GM21526 (cell line): ENCODE results near the gene EIF2S3.
"Not testable (repeated sequence)": the region's sequence is repeated elsewhere in the genome, so short reads cannot be mapped to it uniquely, and the experiment has no call there.

Experiments used
- ATAC-seq: cut with Tn5 transposase; IDR thresholded peaks from one replicate; pipeline ENCODE4 v1.9.1; 2021; ENCODE audit warnings: moderate library complexity; ENCODE audit not compliant: unreplicated experiment, low FRiP score

The EIF2S3 gene

GRCh38 chrX:24046060-24046459 lies 8.7 kb upstream of the EIF2S3 start:
- not testable (repeated sequence) for ATAC-seq

- not testable (repeated sequence) for ATAC-seq
Observed at GRCh38 chrX:24049643-24050042, 5.1 kb upstream of the EIF2S3 start.

GRCh38 chrX:24050522-24051318 lies 4.0 kb upstream of the EIF2S3 start:
- not testable (repeated sequence) for ATAC-seq

- peak; percentile 20 for ATAC-seq
Observed at GRCh38 chrX:24055043-24055356, 244 bp downstream of the EIF2S3 start.

GRCh38 chrX:24063488-24063887 lies 8.7 kb downstream of the EIF2S3 start:
- no peak for ATAC-seq

GRCh38 chrX:24069877-24070276 lies 15.1 kb downstream of the EIF2S3 start:
- ATAC-seq = no peak

GRCh38 chrX:24079411-24079810 lies 24.7 kb downstream of the EIF2S3 start:
- ATAC-seq = no peak

- ATAC-seq = not testable (repeated sequence)
Observed at GRCh38 chrX:24080245-24080644, 25.5 kb downstream of the EIF2S3 start.

- no peak for ATAC-seq
Observed at GRCh38 chrX:24080704-24081103, 25.9 kb downstream of the EIF2S3 start.

- ATAC-seq = peak; percentile 65
Observed at GRCh38 chrX:24081661-24082154, 27.0 kb downstream of the EIF2S3 start.

- no peak for ATAC-seq
Observed at GRCh38 chrX:24082447-24082846, 27.7 kb downstream of the EIF2S3 start.

- no peak for ATAC-seq
Observed at GRCh38 chrX:24085101-24085500, 30.3 kb downstream of the EIF2S3 start.

GRCh38 chrX:24090300-24091200 lies 35.8 kb downstream of the EIF2S3 start:
- ATAC-seq = no peak

GRCh38 chrX:24093746-24094145 lies 39.0 kb downstream of the EIF2S3 start:
- no peak for ATAC-seq

GRCh38 chrX:24097741-24098260 lies 43.0 kb downstream of the EIF2S3 start:
- ATAC-seq = no peak

GRCh38 chrX:24098932-24099331 lies 44.2 kb downstream of the EIF2S3 start:
- no peak for ATAC-seq

- no peak for ATAC-seq
Observed at GRCh38 chrX:24099394-24099793, 44.6 kb downstream of the EIF2S3 start.

GRCh38 chrX:24100713-24101112 lies 46.0 kb downstream of the EIF2S3 start:
- no peak for ATAC-seq

- ATAC-seq = no peak
Observed at GRCh38 chrX:24110069-24110468, 55.3 kb downstream of the EIF2S3 start.

GRCh38 chrX:24113181-24113580 lies 58.4 kb downstream of the EIF2S3 start:
- ATAC-seq = no peak

- ATAC-seq = no peak
Observed at GRCh38 chrX:24117258-24117657, 62.5 kb downstream of the EIF2S3 start.
